Ovary (tissue), 9 donors: Measurements from ENCODE around the gene CROCC2. TPM values are rescaled to one million over a fixed set of nuclear protein-coding genes. Genes with fewer than 3 reads are reported as not detected.

Experiments used
- DNase-seq, 5 donors: peaks; one replicate each; pipeline ENCODE4 v3.0.0-alpha.2; 2019 to 2020
- H3K27ac ChIP-seq, 2 donors: fragments of 200-600 bp; one replicate each; pipeline versions ENCODE4 v1.5.1 to v1.8.0; 2019 to 2022
- H3K27me3 ChIP-seq: fragments of 200-600 bp; one replicate; pipeline ENCODE4 v1.8.0; 2022
- H3K36me3 ChIP-seq: fragments of 200-600 bp; sonication (generic); one replicate; pipeline ENCODE4 v1.5.1; 2019
- H3K4me1 ChIP-seq: one replicate; pipeline ENCODE4 v1.8.1; 2013; ENCODE audit warnings: mild to moderate bottlenecking, moderate library complexity; ENCODE audit not compliant: insufficient read depth
- H3K4me3 ChIP-seq: fragments of 200-600 bp; sonication (generic); one replicate; pipeline ENCODE4 v1.5.1; 2017
- H3K9me3 ChIP-seq, 2 donors: fragments of 200-600 bp in 1 of 2; sonication (generic) in 1 of 2; one replicate each; pipeline versions ENCODE4 v1.5.1 to v1.8.1; 2013 to 2019; ENCODE audit warnings: mild to moderate bottlenecking in 1 of 2, moderate library complexity in 1 of 2
- EP300 ChIP-seq: sonication (generic); formaldehyde crosslinking; IDR thresholded peaks from one replicate; pipeline ENCODE4 v1.6.1; 2017; ENCODE audit warnings: antibody characterized with exemption
- POLR2A ChIP-seq: fragments of 450-650 bp; IDR thresholded peaks from one replicate; pipeline ENCODE4 v1.6.1; 2017; ENCODE audit warnings: antibody characterized with exemption, mild to moderate bottlenecking, moderate library complexity
- WGBS, 3 donors: extraction: QIAGEN DNeasy Blood & Tissue Kit in 1 of 3; methylation state at CpG; one replicate each; pipeline versions ENCODE4 v1.1.5 to v1.1.7; 2013 to 2017; 5-methylcytosine and 5-hydroxymethylcytosine counted together
- intact Hi-C, 4 donors: fragments of 100-400 bp; cut with DNase I; formaldehyde crosslinking; loops; one replicate each; pipeline versions ENCODE4 v1.11.0 to v1.15.1; 2022 to 2023
- polyA plus RNA-seq, 2 donors: library from polyadenylated mRNA; stranded (reverse); fragments of 200-250 nt in 1 of 2; fragments of 350-450 nt in 1 of 2; fragmentation: Illumina TruSeq in 1 of 2; extraction: RNeasy Lipid Tissue Mini Kit (QIAGEN cat#74804) in 1 of 2; gene quantifications; one replicate each; pipeline ENCODE4 v1.2.3, GENCODE V29; 2013 to 2014
- total RNA-seq, 7 donors: library from RNA; depleted of rRNA in 2 of 7; stranded (reverse); fragments of >200 nt in 2 of 7; fragmentation: NEBNext Ultra II Directional in 3 of 7; extraction: Animal tissue kit (Norgen Biotek cat#: 25700) in 3 of 7; gene quantifications; one replicate each; pipeline versions ENCODE4 v1.1.0 to v1.2.4, GENCODE V29; 2016 to 2023
- TF ChIP-seq, protein P1 (sequence below), 3 donors: fragments of 450-650 bp in 2 of 3; fragments of 200-600 bp in 1 of 3; IDR thresholded peaks; one replicate each; pipeline versions ENCODE4 v1.5.1 to v1.8.0; 2016 to 2022; ENCODE audit warnings: antibody characterized with exemption in 3 of 3, mild to moderate bottlenecking in 1 of 3
- donor health status: DM: no; HTN: no; CAD: no; lungs with moderate emphysema.
- donor health status: DM: no; HTN: no; CAD: no.
- donor health status: Bipolar disorder and iron deficiency.
- donor health status: DM: yes; HTN: yes; CAD: no.
- donor health status: DM: no; HTN: no; CAD: no.
- donor health status: DM: yes; HTN: yes; CAD: no.

Gene CROCC2
- total and polyA plus RNA-seq, 9 donors: 0.15 to 6.1 (median 1.5) TPM; not detected in 1

DNA sequence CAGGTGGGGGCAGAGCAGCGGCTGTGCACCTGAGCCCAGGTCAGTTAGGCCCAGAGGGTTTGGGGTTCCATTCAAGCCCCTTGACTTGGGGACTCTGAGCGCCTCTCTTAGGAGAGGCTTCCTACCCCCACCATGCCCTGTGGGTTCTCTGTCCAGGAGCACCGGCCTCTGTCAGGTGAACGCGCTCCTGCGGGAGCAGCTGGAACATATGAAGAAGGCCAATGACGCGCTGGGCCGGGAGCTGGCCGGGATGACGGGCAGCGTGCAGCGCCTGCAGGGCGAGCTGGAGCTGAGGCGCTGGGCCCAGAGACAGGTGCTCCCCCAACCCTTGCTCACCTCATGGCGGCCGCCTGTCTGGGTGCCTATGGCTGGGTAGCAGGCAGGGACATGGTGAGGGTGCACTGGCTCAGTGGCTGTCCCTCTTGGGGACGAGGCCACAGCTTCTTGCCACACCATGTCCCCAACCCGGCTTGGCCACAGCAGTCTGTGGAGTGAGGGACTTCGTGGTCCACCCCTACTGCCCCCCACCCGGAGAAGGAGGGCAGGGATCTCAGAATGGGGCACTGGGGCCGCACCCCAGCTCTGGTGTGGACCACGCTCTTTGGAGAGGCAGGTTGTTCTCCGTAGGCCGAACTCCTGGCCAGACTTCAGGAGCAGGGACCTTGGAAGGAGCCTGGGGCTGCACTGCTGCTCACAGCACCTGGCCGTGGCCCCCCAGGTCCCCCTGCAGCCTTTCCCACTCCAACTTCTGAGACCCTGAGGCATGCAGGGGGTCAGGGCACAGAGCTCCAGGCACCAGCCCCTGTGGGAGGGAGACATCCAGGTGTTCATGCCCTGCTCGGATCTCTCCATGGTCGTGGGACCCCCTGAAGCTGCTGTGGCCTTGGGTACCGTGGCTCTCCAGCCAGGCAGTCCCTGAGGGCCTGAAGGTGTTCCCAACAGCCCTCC, 19.7 kb downstream of the CROCC2 start:
- H3K27me3 ChIP-seq: no peaks in the 10 kb centered on the region
- no peaks in the 10 kb centered on the region for H3K9me3 ChIP-seq
- H3K4me1 ChIP-seq: peaks cover 16% of the 10 kb centered on the region
- DNase-seq: peak; percentile 20 to 43 (median 28)
- TF ChIP-seq, protein P1, sequence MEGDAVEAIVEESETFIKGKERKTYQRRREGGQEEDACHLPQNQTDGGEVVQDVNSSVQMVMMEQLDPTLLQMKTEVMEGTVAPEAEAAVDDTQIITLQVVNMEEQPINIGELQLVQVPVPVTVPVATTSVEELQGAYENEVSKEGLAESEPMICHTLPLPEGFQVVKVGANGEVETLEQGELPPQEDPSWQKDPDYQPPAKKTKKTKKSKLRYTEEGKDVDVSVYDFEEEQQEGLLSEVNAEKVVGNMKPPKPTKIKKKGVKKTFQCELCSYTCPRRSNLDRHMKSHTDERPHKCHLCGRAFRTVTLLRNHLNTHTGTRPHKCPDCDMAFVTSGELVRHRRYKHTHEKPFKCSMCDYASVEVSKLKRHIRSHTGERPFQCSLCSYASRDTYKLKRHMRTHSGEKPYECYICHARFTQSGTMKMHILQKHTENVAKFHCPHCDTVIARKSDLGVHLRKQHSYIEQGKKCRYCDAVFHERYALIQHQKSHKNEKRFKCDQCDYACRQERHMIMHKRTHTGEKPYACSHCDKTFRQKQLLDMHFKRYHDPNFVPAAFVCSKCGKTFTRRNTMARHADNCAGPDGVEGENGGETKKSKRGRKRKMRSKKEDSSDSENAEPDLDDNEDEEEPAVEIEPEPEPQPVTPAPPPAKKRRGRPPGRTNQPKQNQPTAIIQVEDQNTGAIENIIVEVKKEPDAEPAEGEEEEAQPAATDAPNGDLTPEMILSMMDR (IDR thresholded peaks at IDR 0.05): no peak
- TF ChIP-seq EP300 (no peak), POLR2A (no peak)
- WGBS, 3 donors: 91 to 94% (median 93%) methylated on average over 24 to 29 of the region's 29 CpGs
- intact Hi-C loops: no loop called here
- peak overlapping the region in 1 of 2 donors; percentile 72 for H3K27ac ChIP-seq
- H3K36me3 ChIP-seq: no peaks in the 10 kb centered on the region
- H3K4me3 ChIP-seq: no peak overlapping the region

- H3K4me1 ChIP-seq: peaks cover 7% of the 10 kb centered on the region
- no peak overlapping the region for H3K4me3 ChIP-seq
- 27 to 39% (median 30%) methylated on average over 38 of the region's 38 CpGs for WGBS, 3 donors
- H3K27me3 ChIP-seq: no peaks in the 10 kb centered on the region
- H3K27ac ChIP-seq: peak overlapping the region; percentile 6 to 72
- H3K36me3 ChIP-seq: no peaks in the 10 kb centered on the region
- peak; percentile 50 to 69 (median 53) for DNase-seq
- intact Hi-C loops: loop anchor here in 1 of 4 donors (1.0 kb wide), 1 partner anchor 33 kb away; no protein-coding TSS in a partner anchor
- TF ChIP-seq, protein P1 (IDR thresholded peaks at IDR 0.05): no peak
- no peak for TF ChIP-seq POLR2A
- TF ChIP-seq EP300: no peak
- H3K9me3 ChIP-seq: no peaks in the 10 kb centered on the region
Measured at GRCh38 chr2:240926516-240927389, 20.6 kb downstream of the CROCC2 start.

DNA sequence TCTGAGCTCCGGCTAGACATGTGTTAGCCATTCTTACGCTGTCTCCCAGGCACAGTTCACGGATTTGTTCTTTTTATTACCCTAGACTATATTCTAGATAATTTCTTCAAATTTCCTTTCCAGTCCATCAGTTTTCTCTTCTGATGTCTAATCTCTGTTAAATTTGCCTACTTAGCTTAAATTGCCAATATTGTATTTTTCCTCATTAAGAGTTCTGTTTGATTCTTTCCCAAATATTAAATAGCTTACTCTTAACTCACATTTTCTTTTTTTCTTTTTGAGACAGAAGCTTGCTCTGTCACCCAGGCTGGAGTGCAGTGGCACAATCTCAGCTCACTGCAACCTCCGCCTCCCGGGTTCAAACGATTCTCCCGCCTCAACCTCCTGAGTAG, 21.2 kb downstream of the CROCC2 start:
- peaks cover 3% of the 10 kb centered on the region for H3K4me1 ChIP-seq
- 60 to 76% (median 65%) methylated on average over 7 of the region's 7 CpGs for WGBS, 3 donors
- no peak overlapping the region for H3K4me3 ChIP-seq
- intact Hi-C loops: loop anchor here in 1 of 4 donors (1.0 kb wide), 1 partner anchor 32 kb away; no protein-coding TSS in a partner anchor
- DNase-seq: no peak
- no peaks in the 10 kb centered on the region for H3K36me3 ChIP-seq
- no peak for TF ChIP-seq POLR2A
- TF ChIP-seq, protein P1 (IDR thresholded peaks at IDR 0.05): no peak
- no peak for TF ChIP-seq EP300
- H3K27me3 ChIP-seq: no peaks in the 10 kb centered on the region
- H3K27ac ChIP-seq: peak overlapping the region in 1 of 2 donors; percentile 72
- H3K9me3 ChIP-seq: no peaks in the 10 kb centered on the region
